HepG2 (cell line): Measurements from ENCODE around the gene PLXDC2. TPM values are rescaled to one million over a fixed set of nuclear protein-coding genes. Genes with fewer than 3 reads are reported as not detected.

ENCODE experiments used
- DZIP1 ChIP-seq: sonication (generic); formaldehyde crosslinking; IDR thresholded peaks from 2 replicates; pipeline ENCODE4 v1.5.0; 2020; ENCODE audit warnings: mild to moderate bottlenecking, missing genetic modification reagents
- EZH2 ChIP-seq: conservative IDR thresholded peaks from 2 replicates; pipeline ENCODE4 v1.6.1; 2012; ENCODE audit warnings: mild to moderate bottlenecking, low read depth, low read length, moderate library complexity
- IRF2 ChIP-seq: IDR thresholded peaks from 2 replicates; pipeline ENCODE4 v1.6.1; 2018; ENCODE audit warnings: missing genetic modification reagents, missing compliant biosample characterization
- RFX1 ChIP-seq: fragments of 450-650 bp; IDR thresholded peaks from 2 replicates; pipeline ENCODE4 v1.6.1; 2017
- SIN3B ChIP-seq: fragments of 150-350 bp; IDR thresholded peaks from 2 replicates; pipeline ENCODE4 v1.6.1; 2014; ENCODE audit warnings: low read length
- TCF7L2 ChIP-seq: IDR thresholded peaks from 2 replicates; pipeline ENCODE4 v1.6.1; 2011; ENCODE audit warnings: mild to moderate bottlenecking, low read depth, low read length, moderate library complexity
- TRIM24 ChIP-seq: sonication (generic); formaldehyde crosslinking; IDR thresholded peaks from 2 replicates; pipeline ENCODE4 v1.8.0; 2022; ENCODE audit warnings: mild to moderate bottlenecking, missing genetic modification reagents
- ZNF18 ChIP-seq: sonication (generic); formaldehyde crosslinking; IDR thresholded peaks from 2 replicates; pipeline ENCODE4 v1.8.0; 2022; ENCODE audit warnings: mild to moderate bottlenecking, missing genetic modification reagents; ENCODE audit not compliant: insufficient replicate concordance
- ZNF569 ChIP-seq: sonication (generic); formaldehyde crosslinking; IDR thresholded peaks from 2 replicates; pipeline ENCODE4 v1.5.0; 2020; ENCODE audit warnings: mild to moderate bottlenecking, missing genetic modification reagents, moderate library complexity, borderline replicate concordance
- ZNF703 ChIP-seq: sonication (generic); formaldehyde crosslinking; IDR thresholded peaks from 2 replicates; pipeline ENCODE4 v1.5.1; 2020; ENCODE audit warnings: missing genetic modification reagents, mild to moderate bottlenecking, moderate library complexity, borderline replicate concordance
- ZNF770 ChIP-seq: sonication (generic); formaldehyde crosslinking; IDR thresholded peaks from 2 replicates; pipeline ENCODE4 v1.5.0; 2020; ENCODE audit warnings: mild to moderate bottlenecking, missing genetic modification reagents
- polyA plus RNA-seq, 8 experiments: library from polyadenylated mRNA; depleted of rRNA in 3 of 8; stranded (reverse) in 7 of 8; unstranded in 1 of 8; fragments of >200 nt; fragmentation: Illumina TruSeq in 4 of 8; extraction: Trizol in 4 of 8; gene quantifications; 2 replicates each; pipeline versions ENCODE4 v1.2.1 to v1.2.3, GENCODE V29; 2011 to 2016; ENCODE audit warnings: low read depth in 4 of 8, missing spikeins in 1 of 8, mixed read lengths in 1 of 8; ENCODE audit not compliant: insufficient read depth in 1 of 8
- total RNA-seq, 5 experiments: library from RNA; depleted of rRNA; stranded (reverse); fragments of >200 nt; fragmentation: Illumina TruSeq; extraction: Trizol; gene quantifications; 2 replicates each; pipeline ENCODE4 v1.2.3, GENCODE V29; 2016; ENCODE audit warnings: low read depth in 1 of 5

The PLXDC2 gene
- total and polyA plus RNA-seq, 2 of the 13 experiments (the other 11 are each of a cell fraction or from before 2014, with no cell fraction given) = 2.1 to 2.4 TPM

- no peak for TF ChIP-seq SIN3B
- no peak for TF ChIP-seq ZNF569 (CRISPR knock-in tag)
- TF ChIP-seq EZH2 = no peak
- TF ChIP-seq TRIM24 (CRISPR knock-in tag) = no peak
- no peak for TF ChIP-seq IRF2 (CRISPR knock-in tag)
- TF ChIP-seq DZIP1 = no peak
- TF ChIP-seq ZNF770 (CRISPR knock-in tag) = no peak
- TF ChIP-seq ZNF18 (CRISPR knock-in tag) = no peak
- TF ChIP-seq ZNF703 (CRISPR knock-in tag) = no peak
- TF ChIP-seq TCF7L2 = no peak
- no peak for TF ChIP-seq RFX1
- TF ChIP-seq, all 625 proteins: peak for 0
Measured at GRCh38 chr10:19874791-19875190, 58.6 kb downstream of the PLXDC2 start (continued).
